CD4-positive, alpha-beta T cell treated with Interferon alpha-2 for 1 hour (primary cell): ENCODE results near the gene AKAP6.

Source experiments
- DNase-seq, 2 donors: peaks; one replicate each; pipeline ENCODE4 v3.0.0-alpha.2; 2020 to 2022

AKAP6 gene

DNA sequence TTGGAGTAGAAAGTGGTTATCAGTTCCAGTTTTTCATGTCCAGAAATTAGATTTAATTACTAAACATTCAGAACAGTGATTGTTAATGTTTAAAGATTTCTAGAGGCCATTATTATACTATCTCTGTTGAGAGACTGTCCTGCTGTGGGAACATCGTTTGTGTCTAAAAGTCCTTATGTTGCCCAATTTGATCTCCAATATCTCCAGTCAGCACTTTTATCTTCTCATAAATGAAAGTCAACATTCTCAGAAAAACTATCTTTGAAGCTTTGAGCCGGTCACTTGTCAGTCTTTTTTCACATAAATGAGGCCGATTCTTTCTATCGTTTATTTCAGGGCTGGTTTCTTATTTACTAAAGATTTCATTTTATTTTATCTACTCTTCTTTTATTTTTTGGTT lies 518.8 kb downstream of the AKAP6 start:
- DNase-seq, result no peak

DNA sequence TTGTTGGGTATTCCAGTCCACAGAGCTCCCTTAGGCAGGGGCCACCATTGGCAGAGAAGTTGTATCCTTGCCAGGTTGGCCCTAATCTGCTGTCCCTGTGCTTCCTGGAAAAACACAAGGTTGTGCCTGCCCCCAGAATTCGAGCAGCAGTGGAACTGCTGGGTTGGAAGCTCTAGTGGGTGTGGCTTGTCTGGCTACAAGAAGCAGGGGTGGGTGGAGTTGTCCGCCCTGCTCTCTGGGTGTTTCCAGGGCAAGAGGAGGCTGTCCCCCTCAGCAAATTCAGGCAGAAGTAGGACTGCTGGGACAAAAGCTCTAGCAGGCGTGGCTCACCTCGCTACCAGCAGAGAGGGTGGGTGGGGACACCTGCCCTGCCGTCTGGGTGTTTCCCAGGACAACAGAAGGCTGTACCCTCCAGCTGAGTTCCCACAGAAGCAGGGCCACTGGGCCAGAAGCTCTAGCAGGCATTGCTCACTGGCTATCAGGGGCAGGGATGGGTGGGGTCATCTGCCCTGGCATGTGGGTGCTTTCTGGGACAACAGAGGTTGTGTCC lies 536.8 kb downstream of the AKAP6 start:
- no peak for DNase-seq

DNA sequence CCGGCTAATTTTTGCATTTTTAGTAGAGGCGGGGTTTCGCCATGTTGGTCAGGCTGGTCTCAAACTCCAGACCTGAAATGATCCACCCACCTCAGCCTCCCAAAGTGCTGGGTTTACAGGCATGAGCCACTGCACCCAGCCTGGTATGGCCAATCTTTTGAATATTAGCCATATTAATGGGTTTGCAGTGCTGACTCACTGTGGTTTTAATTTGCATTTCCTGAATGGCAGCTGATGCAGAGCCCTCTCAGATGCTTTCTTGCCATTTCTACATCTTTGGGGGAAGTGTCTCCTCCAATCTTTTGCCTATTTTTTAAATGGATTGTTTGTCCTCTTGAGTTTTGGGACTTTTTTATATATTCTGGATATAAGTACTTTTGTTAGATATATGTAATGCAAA lies 554.1 kb downstream of the AKAP6 start:
- no peak for DNase-seq
